Mesothelial cell of epicardium (in vitro differentiated cells): ENCODE results near the gene COL23A1. TPM values are rescaled to one million over a fixed set of nuclear protein-coding genes. Genes with fewer than 3 reads are reported as not detected.

Source experiments
- DNase-seq, 2 experiments: peaks; one replicate each; pipeline ENCODE4 v3.0.0; 2021; ENCODE audit warnings: low spot score in 2 of 2; ENCODE audit not compliant: unreplicated experiment in 2 of 2
- H3K27ac Mint-ChIP-seq: 2 replicates; pipeline ENCODE4 v1.8.0; 2021; ENCODE audit warnings: mixed read lengths
- H3K27me3 Mint-ChIP-seq: 2 replicates; pipeline ENCODE4 v1.8.0; 2021; ENCODE audit warnings: low read depth, mixed read lengths
- H3K36me3 Mint-ChIP-seq: 2 replicates; pipeline ENCODE4 v1.8.0; 2021; ENCODE audit warnings: mixed read lengths
- H3K4me1 Mint-ChIP-seq: 2 replicates; pipeline ENCODE4 v1.8.0; 2021; ENCODE audit warnings: mixed read lengths
- H3K4me3 Mint-ChIP-seq: 2 replicates; pipeline ENCODE4 v1.8.0; 2021; ENCODE audit warnings: mild to moderate bottlenecking, moderate library complexity, mixed read lengths
- H3K9me3 Mint-ChIP-seq: 2 replicates; pipeline ENCODE4 v1.8.0; 2021; ENCODE audit warnings: mixed read lengths
- total RNA-seq: library from RNA; stranded (reverse); gene quantifications from 3 replicates; pipeline ENCODE4 v1.2.1, GENCODE V29; 2021
- TF ChIP-seq, protein P1 (sequence below): fragments of 200-600 bp; sonication (generic); IDR thresholded peaks from one replicate; pipeline ENCODE4 v1.5.0; 2021; ENCODE audit warnings: antibody characterized with exemption; ENCODE audit not compliant: unreplicated experiment

The COL23A1 gene
- total RNA-seq, 1 donor from 2014 or later: 13.6 TPM

DNA sequence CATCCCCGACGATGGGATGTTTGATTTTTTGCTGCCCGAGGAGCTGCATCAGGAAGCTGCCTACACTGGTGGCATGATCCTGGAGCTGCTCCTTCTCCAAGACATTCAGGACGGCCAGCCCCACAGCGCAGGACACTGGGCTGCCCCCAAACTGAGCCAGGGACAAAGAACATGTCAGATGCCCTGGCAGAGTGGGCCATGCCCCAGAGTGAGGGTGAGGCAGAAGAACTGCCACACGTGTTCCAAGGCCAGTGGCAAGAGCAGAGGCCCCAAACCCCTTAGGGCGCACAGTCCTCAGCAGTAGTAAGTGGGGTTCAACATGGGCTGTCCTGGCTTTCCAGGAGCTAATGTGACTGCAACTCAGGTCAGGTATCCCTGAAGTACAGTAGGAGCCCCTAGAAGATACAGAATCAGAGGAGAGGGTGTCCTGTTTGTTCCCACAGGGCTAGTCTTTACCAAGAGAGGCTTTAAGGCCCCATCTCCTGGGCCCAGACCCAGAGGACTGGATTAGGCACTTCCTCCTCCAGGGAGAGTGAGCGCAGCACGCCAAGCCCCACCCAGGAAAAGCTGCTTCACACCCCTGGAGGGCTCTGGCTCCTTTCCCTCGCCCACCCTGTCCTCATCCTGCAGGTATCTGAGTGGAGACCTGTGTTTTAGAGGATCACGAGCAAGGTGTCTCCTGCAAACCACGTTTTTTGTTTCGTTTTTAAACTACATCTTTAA, 374.8 kb downstream of the COL23A1 start:
- H3K27ac Mint-ChIP-seq: no peak overlapping the region
- no peaks in the 10 kb centered on the region for H3K4me1 Mint-ChIP-seq
- TF ChIP-seq, protein P1, sequence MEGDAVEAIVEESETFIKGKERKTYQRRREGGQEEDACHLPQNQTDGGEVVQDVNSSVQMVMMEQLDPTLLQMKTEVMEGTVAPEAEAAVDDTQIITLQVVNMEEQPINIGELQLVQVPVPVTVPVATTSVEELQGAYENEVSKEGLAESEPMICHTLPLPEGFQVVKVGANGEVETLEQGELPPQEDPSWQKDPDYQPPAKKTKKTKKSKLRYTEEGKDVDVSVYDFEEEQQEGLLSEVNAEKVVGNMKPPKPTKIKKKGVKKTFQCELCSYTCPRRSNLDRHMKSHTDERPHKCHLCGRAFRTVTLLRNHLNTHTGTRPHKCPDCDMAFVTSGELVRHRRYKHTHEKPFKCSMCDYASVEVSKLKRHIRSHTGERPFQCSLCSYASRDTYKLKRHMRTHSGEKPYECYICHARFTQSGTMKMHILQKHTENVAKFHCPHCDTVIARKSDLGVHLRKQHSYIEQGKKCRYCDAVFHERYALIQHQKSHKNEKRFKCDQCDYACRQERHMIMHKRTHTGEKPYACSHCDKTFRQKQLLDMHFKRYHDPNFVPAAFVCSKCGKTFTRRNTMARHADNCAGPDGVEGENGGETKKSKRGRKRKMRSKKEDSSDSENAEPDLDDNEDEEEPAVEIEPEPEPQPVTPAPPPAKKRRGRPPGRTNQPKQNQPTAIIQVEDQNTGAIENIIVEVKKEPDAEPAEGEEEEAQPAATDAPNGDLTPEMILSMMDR: no peak
- no peaks in the 10 kb centered on the region for H3K9me3 Mint-ChIP-seq
- H3K4me3 Mint-ChIP-seq: no peak overlapping the region
- DNase-seq: no peak
- no peaks in the 10 kb centered on the region for H3K27me3 Mint-ChIP-seq
- H3K36me3 Mint-ChIP-seq: peaks cover 23% of the 10 kb centered on the region

DNA sequence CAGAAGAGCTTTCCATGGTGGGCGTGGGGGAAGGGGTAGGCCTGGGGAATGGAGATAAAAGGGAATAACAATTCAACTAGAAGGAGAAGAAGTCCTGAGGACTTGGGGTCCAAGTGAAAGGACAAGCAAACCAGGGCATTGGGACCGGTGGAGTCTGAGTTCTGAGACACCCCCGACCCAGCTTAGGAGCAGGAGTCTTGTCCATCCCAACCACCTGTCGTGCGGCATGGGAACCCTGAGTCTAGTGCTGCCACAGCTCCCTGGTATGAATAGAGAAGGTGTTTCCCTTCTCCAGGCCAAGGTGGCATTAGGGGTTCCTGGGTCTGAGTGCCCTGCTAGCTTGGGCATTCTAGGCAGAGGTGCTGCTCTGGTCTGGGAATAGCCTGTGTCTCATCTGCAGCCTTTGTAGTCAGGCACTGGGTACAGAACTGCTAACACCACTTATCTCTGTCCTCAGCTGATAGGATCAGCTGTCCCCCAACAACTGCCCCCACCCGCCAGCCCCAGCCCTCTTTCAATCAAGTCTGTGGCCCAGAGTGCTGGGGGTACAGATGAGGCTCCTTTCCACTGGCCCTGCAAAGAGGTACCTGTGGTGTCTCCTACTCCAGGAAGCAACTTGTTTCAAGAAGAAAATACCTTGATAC, 375.9 kb downstream of the COL23A1 start:
- H3K27me3 Mint-ChIP-seq: no peaks in the 10 kb centered on the region
- H3K9me3 Mint-ChIP-seq: no peaks in the 10 kb centered on the region
- H3K4me3 Mint-ChIP-seq: no peak overlapping the region
- no peaks in the 10 kb centered on the region for H3K4me1 Mint-ChIP-seq
- no peak overlapping the region for H3K27ac Mint-ChIP-seq
- peaks cover 24% of the 10 kb centered on the region for H3K36me3 Mint-ChIP-seq
- DNase-seq: no peak
- TF ChIP-seq, protein P1: no peak

DNA sequence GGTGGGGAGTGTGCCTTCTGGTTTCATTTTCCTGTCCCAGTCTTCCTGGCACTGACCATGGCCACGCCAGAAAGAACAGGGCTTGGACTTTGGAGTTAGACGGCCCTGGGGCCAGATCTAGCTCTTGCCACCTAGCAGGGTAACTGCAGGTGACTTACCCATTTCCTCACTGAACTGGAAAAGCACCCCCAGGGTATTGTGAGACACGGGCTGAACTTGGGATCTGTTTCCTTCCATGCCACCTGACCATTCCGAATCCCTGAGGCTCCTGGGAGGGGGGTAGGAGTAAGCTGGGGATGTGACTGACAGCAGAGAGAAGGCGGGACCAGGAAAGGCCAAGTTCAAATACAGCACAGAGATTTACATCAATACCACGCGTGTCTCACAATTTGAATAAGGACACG, 376.4 kb downstream of the COL23A1 start:
- H3K4me3 Mint-ChIP-seq: no peak overlapping the region
- TF ChIP-seq, protein P1: no peak
- H3K27ac Mint-ChIP-seq: no peak overlapping the region
- H3K9me3 Mint-ChIP-seq: no peaks in the 10 kb centered on the region
- H3K4me1 Mint-ChIP-seq: no peaks in the 10 kb centered on the region
- no peaks in the 10 kb centered on the region for H3K27me3 Mint-ChIP-seq
- no peak for DNase-seq
- peaks cover 25% of the 10 kb centered on the region for H3K36me3 Mint-ChIP-seq

DNA sequence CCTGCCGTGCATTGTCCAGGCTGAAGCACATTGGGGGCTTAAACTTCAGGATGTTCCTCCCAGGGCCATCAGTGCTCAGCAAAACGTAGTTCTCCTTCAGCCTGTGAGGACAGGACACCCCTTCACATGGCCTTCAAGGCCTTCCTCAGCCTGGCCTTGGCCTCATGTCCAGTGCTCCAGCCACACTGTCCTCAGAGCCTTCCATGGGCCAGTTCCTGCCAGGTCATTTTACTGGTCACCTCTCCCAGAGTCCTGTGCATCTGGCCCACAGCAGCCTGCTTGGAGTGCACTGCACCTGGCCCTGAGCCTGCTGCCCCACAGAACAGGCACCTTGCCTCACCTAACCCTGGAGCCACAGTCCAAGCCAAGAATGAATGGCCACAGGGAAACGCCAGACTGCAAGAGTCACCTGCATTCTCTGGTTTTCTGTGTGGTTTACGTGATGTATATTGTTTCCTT, 377.2 kb downstream of the COL23A1 start:
- Mint-ChIP-seq H3K27ac (peak overlapping the region; percentile 50), H3K4me1 (peaks cover 2% of the 10 kb centered on the region), H3K9me3 (no peaks in the 10 kb centered on the region), H3K36me3 (peaks cover 21% of the 10 kb centered on the region), H3K27me3 (no peaks in the 10 kb centered on the region), H3K4me3 (no peak overlapping the region)
- TF ChIP-seq, protein P1: no peak
- no peak for DNase-seq

DNA sequence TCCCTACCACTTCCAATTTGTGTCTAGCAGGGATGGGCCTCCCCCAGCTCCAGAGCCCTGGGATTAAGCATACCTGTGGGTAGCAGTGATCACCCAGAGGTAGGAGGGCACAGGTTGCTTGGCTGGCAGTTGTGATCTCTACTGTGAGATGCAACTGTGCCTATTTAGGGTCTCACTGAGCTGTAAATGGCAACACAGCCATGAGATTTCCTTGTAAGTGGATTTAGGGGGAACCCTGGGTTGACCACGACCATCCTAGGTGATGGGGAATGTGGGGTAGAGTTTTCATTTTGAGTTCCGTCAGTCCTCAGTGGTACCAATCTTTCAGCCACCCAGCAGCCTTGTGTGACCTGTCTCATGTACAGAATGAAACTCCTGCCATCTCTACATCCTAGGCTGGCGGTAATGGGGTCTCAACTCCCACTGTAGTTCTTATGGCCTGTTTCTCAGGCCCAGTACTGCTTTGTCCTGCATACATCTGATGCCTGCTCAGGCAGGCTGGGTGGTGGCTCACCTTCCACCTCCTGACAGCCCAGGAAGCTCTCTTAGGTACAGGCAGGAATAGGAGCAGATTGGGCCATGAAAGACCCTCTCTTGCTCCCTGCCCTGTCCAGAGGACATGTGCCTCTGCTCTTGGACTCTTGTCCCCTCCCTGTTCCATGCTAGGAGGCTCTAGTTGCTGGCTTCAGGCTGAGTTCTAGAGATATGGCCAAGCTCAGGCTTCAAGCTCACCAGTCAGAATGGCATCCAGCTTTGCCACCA, 377.8 kb downstream of the COL23A1 start:
- DNase-seq: no peak
- H3K36me3 Mint-ChIP-seq: peaks cover 24% of the 10 kb centered on the region
- no peak overlapping the region for H3K27ac Mint-ChIP-seq
- H3K4me1 Mint-ChIP-seq: peaks cover 8% of the 10 kb centered on the region
- no peaks in the 10 kb centered on the region for H3K9me3 Mint-ChIP-seq
- TF ChIP-seq, protein P1: no peak
- H3K4me3 Mint-ChIP-seq: no peak overlapping the region
- H3K27me3 Mint-ChIP-seq: no peaks in the 10 kb centered on the region
